T-helper 2 cell treated with Interferon-gamma antibody and Interleukin-4, amounts not matched to agents 100 ng/mL and 5 ng/mL, for 36 hours (primary cell): ENCODE results near the gene BTBD18. TPM values are rescaled to one million over a fixed set of nuclear protein-coding genes. Genes with fewer than 3 reads are reported as not detected.
"Not testable (repeated sequence)": the region's sequence is repeated elsewhere in the genome, so short reads cannot be mapped to it uniquely, and the experiment has no call there.

Source experiments
- intact Hi-C: fragments of 100-400 bp; cut with micrococcal nuclease; formaldehyde crosslinking; loops from one replicate; pipeline ENCODE4 v1.15.1; 2023
- total RNA-seq: library from RNA; stranded (reverse); gene quantifications from 2 replicates; pipeline ENCODE4 v1.2.3, GENCODE V29; 2022

The BTBD18 gene
- total RNA-seq, 1 donor from 2014 or later, result not detected

DNA sequence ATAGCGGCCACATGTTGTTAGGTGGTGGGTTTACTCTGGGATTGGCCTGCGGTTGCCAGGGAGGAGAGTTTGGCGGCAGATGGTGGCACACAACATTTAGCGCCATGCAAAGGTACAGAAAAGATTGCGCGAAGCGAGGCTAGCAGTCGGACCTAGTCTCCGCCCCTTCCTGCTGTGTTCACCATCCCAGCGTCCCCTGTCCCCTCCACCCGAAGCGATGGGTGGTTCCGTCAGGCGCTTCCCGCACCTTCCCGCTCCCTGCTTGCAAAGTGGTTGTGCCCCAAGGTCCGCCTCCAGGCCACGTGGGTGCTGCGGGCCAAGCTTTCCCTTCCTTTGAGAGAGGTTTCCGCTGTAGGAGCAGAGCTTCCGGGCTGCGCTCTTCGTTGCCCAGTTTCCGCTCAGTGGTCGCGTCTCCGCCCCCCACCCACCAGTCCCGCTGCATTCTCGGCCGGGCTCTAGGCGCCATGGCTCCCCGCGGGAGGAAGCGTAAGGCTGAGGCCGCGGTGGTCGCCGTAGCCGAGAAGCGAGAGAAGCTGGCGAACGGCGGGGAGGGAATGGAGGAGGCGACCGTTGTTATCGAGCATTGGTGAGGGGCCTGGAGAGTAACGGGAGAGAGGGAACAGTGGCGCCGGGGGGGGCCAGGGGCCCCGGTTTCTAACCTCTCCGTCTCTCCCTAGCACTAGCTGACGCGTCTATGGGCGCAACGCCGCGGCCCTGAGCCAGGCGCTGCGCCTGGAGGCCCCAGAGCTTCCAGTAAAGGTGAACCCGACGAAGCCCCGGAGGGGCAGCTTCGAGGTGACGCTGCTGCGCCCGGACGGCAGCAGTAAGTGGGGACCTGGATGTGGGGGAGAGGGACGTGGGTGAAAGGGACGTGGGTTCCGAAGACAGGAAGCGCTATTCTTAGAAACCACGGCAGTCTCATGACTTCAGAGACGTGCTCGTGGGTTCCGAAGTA, 10.2 kb downstream of the BTBD18 start, which contains the start of gene SELENOH:
Gene SELENOH (plus strand): TSS at position 360 of the 955 bp plus-strand sequence. CDS start 105 bp downstream, at position 465.
- intact Hi-C loops, result loop anchor here (1.0 to 10.0 kb wide), 10 partner anchors 29 to 837 kb away; partner anchors contain the start of genes CLP1, MED19, P2RX3 and SSRP1

DNA sequence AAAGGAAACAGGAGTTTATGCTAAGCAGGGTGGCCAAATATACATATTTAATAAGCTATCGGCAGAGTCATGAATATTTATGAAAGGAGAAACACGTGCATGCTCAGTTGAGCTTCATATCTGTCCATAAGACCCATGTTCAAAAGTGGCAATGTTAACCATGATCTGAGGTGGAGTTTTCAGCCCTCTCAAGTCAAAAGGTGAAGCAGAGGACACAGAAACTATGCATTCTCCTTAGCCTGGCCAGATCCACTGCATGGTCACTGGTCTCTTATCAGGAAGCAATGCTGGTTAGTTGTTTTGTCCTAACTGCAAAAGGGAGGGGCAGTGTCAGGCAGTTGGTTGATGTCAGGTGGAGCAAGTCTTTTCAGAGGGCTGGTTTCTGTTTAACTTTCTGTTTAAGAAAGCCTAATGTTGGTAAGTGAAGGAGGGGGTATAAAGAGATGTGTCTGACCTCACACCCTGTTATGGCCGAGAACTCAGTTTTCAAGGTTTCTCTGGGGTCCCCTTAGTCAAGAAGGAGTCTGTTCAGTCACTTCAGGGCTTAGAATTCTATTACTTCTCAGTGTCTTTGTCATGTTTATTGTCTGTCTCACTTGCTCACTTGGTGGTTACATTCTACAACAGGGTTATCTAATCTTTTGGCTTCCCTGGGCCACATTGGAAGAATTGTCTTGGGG, 15.9 kb downstream of the BTBD18 start:
- intact Hi-C loops, result no loop called here

DNA sequence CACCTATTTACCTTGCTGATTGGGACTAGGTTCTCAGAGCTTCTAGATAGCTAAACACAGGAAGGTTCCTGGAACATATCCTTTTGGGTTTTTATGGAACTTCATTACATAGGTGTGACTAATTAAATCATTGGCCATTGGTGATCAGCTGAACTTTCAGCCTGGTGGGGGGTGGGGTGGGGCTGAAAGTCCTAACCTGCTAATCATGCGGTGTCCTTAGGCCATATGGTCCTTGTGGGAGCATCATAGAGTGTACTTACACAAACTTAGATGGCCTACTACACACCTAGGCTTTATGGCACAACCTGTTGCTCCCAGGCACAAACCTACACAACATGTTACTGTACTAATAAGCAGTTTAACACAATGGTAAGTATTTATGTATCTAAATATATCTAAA, 19.0 kb downstream of the BTBD18 start:
- intact Hi-C loops, result no loop called here

DNA sequence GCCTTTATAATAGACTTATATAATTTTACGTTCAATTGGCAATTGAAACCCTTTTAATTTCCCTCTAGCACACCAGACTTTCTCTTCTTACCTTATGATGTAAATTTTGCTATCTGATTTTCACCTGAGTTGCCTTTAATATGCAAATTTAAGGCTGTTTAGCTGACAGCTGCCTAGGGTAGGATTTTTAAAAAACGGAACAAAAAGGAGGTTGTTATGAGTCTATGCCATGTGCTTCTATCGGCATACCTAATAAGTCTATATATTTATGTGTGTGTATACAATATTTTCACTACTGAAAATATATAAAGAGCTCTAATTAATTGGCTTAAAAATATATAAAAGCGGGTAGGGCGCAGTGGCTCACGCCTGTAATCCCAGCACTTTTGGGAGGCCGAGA, 22.1 kb downstream of the BTBD18 start:
- intact Hi-C loops, result no loop called here

DNA sequence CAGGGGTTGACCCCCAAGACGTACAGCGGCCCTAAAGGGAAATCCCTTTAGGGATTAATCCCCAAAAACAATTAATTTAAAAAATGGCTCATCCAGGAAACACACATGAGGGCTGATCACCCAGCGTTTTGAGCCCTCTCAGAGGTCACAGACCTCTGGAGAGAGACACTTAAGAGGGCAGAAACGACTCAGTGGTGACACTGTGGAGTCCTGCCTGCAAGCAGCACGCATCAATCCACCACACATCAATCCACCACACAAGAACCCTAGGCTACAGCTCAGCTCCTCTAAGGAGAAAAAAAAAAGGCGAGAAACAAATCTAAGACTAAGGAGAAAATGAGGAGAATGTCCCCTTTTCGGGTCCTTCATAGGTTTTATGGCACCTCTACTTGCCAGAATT, 22.8 kb downstream of the BTBD18 start:
- intact Hi-C loops, result no loop called here

DNA sequence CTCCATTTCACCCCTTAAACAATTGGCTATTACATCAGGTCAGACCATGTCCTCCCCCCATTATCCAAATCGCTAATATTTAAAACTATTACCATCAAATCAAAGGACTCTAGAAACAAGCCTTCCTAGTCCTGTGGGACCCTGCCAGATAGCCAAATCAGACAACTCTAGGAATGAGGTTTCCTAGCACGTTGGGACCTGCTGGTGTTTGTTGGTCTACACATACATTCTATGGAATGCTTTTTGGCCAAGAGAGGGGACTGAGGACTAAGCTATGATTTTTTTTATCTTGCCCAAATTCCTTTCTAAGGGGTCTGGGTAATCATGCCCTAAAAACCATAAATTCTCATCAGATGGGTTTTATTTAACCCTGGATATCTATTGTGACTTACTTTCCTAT, 24.4 kb downstream of the BTBD18 start:
- intact Hi-C loops, result no loop called here

DNA sequence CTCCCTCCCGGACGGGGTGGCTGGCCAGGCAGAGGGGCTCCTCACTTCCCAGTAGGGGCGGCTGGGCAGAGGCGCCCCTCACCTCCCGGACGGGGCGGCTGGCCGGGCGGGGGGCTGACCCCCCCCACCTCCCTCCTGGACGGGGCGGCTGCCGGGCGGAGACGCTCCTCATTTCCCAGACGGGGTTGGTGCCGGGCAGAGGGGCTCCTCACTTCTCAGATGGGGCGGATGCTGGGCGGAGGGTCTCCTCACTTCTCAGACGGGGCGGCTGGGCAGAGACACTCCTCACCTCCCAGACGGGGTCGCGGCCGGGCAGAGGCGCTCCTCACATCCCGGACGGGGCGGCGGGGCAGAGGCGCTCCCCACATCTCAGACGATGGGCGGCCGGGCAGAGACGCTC, 34.9 kb downstream of the BTBD18 start:
- intact Hi-C loops, result not testable (repeated sequence)

DNA sequence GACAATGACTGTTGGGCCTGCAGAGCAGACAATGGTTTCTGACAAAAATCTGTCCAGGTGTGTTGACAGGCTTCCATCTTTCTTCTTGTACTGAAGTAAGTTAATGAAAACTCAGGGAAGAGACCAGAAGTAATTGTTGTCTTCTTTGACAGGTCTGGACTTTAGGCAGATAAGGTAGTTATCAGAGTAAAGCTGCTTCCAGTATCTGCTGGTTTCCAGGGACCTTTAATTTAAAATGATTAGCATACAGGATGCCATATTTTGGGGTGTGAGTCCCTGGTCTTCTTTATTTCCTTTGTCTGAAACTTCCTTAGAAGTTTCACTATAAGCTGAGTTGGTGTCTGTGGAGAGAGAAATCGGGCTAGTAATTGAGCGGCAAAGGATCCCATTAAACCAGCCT, 37.8 kb downstream of the BTBD18 start:
- intact Hi-C loops, result loop anchor here (2.0 kb wide), 1 partner anchor 79 kb away; no protein-coding TSS in a partner anchor

DNA sequence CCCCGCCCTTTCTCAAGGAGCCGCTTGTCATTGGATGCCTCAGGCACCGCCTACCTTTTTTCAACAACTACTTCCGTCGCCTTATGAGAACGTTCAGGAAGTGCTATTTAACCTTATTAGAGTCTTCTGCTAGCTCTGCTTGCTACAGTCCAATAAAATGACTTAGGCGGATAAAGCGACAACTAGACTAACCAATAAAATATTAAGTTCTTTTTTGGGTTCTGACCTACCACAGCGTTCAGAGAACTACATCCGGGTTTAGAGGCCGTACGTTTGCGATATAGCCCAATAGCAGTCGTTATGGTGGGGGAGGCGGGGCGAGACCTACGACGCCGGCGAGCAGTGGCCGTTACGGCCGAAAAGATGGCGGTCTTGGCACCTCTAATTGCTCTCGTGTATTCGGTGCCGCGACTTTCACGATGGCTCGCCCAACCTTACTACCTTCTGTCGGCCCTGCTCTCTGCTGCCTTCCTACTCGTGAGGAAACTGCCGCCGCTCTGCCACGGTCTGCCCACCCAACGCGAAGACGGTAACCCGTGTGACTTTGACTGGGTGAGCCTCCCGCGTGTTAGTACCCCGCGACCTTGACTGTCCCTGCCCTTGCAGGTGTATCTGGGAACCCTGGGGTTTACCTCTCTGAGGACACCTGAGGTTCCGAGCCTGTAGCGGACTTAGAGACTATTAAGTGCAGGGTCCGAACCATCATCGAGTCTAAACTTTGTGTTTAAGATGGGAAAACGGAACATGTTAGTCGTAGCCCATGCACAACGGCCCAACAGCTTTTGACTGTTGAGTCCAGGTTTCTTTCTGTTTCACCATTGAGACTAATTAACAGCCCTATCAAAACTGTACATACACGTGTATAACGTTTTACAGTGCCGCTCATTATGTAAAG, 39.1 kb downstream of the BTBD18 start, which contains the start of gene TMX2:
Gene TMX2 (plus strand): TSS at position 338 of the 895 bp plus-strand sequence. CDS start 26 bp downstream, at position 364.
- intact Hi-C loops, result loop anchor here (1.0 to 2.0 kb wide), 10 partner anchors 29 to 866 kb away; partner anchors contain the start of genes CLP1, SELENOH, SSRP1 and TIMM10

DNA sequence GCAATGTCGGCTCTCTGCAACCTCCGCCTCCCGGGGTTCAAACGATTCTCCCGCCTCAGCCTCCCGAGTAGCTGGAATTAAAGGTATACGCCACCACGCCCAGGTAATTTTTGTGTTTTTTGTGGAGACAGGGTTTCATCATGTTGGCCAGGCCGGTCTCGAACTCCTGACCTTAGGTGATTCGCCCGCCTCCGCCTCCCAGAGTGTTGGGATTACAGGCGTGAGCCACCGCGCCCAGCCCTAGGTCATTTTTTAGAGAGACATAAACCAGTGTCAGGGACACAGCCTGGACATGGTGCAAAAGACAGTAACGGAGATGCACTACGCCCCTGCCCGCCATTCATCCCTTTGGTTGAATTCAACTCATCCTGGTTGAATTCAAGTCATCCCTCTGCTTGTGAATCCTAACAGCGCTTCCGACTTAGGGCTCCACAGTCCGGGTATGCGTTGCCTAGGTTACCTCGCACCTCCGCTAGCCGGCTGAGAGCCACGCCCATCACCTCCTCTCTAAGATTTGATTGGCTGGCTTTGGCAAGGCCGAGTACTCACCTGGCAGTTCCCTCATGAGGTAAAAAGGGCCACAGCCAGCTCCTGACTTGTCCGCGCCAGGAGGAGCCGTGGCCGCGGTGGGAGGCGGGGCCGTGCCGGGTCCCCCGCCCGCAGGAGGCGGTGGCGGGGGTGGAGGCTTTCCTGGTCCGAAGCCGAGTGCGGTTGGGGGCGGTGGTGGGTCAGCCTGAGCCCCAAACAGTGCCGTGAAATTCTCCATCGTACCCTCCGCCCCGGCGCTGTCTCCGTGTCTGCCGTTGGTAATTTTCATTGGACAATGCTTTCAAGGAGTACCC, 40.0 kb downstream of the BTBD18 start, which contains the start of gene MED19:
Gene MED19 (minus strand): TSS at position 802 of the 842 bp plus-strand sequence. CDS start 36 bp downstream, at position 766.
- intact Hi-C loops, result loop anchor here (1.0 to 2.0 kb wide), 10 partner anchors 30 to 867 kb away; partner anchors contain the start of genes CLP1, SELENOH, SSRP1 and TIMM10

DNA sequence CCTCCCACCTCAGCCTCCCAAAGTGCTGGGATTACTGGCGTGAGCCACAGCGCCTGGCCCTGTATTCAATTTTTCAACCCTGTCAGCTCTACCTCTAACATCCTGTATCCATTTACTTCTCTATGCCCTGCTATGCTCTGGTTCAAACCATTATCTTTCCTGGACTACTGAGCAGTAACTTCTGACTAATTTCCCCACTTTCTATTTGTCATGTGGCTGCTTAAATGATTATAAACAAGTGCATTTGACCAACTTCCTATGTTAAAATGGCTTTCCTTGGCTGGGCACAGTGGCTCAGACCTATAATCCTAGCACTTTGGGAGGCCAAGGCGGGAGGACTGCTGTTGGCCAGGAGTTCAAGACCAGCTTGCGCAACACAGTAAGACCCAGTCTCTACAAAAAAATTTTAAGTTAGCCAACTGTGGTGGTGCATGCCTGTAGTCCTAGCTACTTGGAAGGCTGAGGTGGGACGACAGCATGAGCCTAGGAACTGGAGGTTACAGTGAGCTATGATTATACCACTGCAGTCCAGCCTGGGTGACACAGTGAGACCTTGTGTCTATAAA, 41.7 kb downstream of the BTBD18 start:
- intact Hi-C loops, result no loop called here

DNA sequence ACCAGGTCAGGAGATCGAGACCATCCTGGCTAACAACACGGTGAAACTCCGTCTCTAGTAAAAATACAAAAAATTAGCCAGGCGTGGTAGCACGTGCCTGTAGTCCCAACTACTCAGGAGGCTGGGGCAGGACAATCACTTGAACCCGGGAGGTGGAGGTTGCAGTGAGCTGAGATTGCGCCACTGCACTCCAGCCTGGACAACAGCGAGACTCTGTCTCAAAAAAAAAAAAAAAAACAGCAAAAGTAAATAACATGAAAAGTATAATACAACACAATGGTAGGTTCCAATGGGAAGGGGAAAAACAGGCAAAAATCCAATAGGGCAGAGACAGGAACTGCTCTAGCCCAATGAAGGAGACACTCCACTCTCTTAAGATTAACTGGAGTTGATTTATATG, 46.2 kb downstream of the BTBD18 start:
- intact Hi-C loops, result not testable (repeated sequence)

DNA sequence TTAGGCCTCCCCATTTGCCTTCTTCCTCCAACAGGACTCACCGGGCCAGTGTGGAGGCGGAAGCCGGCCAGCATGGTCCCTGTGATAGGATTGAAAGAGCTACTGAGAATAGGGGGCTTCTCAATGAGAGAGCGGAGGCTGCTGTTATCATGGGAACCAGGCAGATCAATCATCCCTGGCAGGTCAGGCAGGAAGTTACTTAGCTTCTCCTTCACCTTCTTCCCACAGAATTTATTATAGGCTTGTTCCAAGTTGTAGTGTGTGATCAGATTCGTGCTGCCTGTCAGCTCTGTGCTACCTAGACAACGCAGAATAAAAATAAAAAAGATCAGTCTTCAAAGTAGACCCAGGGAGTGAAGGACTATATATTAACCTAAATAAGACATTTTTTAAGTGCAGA, 46.7 kb downstream of the BTBD18 start:
- intact Hi-C loops, result no loop called here

DNA sequence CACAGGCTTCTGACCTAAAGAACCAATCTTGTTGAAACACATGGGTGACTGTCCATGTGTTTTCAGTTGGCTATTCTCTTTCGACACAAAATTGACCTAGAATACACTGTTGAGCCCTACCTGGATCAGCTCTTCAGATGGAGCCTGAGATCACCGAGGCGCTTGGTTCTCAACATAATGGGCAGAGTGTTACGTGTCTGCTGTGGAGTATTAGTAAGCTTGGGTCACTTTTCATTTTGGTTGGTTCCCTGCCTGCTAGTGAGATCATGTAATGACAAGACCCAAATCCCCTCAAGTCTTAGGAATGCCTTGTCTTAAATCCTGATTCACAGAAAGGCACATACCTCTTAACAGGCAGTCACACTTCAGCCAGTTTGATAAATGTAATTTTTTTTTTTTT, 48.3 kb downstream of the BTBD18 start:
- intact Hi-C loops, result no loop called here

DNA sequence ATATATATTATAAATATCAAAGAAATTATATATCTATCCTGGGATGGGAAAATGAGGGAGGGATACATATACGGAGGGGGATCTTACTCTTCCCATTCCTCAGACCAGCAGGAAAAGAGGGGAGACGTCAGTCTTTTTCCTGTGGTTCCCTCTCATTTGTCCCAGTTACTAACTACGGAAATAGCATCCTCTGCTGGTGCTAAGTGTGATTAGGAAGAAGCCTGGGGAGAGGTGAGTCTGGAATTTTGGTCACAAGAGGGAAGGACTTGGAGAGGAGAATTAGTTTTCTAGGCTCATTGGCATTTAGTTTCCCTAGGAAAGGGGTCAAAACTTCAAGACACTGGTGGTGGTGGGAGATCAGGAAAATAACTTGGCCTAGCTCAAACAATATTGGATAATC, 51.2 kb downstream of the BTBD18 start:
- intact Hi-C loops, result no loop called here

DNA sequence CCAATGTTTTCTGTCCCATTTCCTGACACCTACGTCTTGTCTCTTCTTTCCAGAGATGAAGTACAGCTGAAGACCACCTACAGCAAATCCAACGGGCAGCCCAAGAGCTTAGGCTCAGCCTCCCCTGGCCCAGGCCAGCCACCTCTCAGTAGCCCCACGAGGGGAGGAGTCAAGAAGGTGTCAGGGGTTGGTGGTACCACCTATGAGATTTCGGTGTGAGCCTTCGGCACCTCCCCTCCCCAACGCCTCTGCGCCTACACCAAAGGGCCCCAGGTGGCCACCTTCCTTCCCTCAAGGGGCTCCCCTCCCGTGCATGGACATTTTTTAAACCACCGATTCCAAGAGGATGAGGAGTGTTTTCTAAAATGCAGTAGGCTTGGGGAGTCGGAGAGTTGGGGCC, 51.8 kb downstream of the BTBD18 start:
- intact Hi-C loops, result no loop called here

DNA sequence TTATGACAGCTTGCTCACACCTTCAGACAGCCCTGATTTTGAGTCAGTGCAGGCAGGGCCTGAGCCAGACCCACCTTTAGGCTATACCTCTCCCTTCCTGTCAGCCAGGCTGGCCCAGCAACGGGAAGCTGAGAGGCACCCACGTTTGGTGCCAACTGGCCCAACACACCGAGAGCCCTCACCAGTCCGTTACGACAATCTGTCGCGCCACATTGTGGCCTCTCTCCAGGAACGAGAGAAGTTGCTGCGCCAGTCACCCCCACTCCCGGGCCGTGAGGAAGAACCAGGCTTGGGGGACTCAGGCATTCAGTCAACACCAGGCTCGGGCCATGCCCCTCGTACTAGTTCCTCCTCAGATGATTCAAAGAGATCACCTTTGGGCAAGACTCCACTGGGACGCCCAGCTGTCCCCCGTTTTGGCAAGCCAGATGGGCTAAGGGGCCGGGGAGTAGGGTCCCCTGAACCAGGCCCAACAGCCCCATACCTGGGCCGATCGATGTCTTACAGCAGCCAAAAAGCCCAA, 52.7 kb downstream of the BTBD18 start:
- intact Hi-C loops, result no loop called here
